ENCODE results near the gene NMNAT2.
"Not testable (repeated sequence)": the region's sequence is repeated elsewhere in the genome, so short reads cannot be mapped to it uniquely, and the experiment has no call there.

NMNAT2 gene

DNA sequence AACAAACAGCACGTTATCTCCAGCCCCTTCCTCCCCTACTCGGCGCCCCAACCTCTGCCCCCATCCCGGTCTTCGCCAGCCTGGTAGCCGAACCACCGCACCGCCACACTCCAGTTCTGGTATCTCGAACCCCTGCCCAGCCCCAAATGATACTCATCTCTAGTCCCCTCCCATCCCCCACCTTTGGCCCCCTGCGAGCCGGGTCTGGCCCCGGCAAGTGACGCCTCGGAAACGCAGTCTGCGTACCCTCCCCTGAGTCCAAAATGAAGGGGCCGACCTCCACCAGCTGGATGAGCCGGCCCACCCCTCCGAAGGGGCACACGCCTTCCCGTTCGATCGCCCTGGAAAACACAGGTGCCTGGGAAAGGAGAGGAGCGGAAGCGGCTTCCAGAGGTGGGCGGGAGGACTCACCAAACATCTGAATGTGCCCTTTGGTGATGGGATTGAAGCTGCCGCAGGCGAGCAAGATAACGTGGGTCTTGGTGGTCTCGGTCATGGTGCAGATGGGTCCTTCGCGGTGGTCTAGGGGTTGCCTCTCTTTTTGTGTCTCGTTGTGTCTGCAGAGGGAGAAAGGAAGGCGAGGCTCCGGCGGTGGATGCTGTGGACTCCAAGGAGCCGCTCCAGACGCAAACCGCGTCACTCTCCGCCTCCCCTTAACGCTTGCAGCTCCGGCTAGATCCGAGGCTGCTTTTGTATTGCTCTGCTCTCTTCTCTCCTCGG, at the start of gene NMNAT2:
Gene NMNAT2, minus strand, starts transcription at position 609 of the 720 bp plus-strand sequence. Its CDS starts 113 bp downstream, at position 496.
- DNase-seq (ENCODE audit: low spot score) = no peak

DNA sequence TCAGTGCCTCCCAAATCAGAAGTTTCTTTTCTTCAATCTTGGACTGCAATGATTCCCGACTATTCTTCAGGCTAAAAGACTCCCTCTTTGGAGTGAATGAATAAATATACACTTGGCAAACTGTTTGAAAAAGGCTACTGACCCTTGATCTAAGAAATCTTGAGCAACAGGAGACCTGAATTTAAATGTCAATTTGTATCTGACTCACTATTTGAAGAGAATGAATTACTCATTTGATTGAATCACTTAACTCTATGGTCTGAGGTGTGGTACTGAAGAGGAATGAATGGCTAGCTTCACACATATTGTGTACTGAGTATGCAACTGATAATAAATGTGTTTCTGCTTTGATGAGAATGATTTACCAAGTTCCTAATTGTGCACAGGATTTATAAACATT, 49.5 kb upstream of the NMNAT2 start:
- DNase-seq (ENCODE audit: low spot score) = no peak

DNA sequence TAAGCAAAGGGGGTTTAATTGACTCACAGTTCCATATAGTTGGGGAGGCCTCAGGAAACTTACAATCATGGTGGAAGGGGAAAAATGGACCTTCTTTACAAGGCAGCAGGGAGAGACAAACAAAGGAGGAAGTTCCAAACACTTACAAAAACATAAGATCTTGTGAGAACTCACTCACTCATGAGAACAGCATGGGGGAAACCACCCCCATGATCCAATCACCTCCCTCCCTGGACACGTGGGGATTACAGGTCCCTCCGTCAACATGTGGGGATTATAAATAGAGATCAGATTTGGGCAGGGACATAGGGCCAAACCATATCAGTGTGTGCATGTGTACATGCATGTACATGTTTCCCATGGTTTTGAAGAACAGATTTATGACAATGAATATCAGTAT, 48.6 kb upstream of the NMNAT2 start:
- no peak for DNase-seq (ENCODE audit: low spot score)

DNA sequence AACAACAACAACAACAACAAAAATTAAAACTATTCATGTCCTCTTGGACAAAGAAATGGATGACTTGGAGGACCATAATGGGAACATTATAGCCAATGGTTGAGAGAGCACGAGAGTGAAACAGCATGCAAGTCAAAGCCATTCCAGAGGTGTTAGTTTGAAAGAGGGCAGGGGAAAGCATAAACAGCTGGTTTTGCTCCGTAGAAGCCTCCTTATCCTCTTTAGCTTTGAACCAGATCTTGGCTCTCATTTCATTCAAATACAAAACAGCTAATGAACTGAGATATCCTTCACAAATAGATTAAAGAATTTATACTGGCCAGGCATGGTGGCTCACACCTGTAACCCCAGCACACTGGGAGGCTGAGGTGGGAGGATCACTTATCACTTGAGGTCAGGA, 45.4 kb upstream of the NMNAT2 start:
- DNase-seq (ENCODE audit: low spot score) = no peak

DNA sequence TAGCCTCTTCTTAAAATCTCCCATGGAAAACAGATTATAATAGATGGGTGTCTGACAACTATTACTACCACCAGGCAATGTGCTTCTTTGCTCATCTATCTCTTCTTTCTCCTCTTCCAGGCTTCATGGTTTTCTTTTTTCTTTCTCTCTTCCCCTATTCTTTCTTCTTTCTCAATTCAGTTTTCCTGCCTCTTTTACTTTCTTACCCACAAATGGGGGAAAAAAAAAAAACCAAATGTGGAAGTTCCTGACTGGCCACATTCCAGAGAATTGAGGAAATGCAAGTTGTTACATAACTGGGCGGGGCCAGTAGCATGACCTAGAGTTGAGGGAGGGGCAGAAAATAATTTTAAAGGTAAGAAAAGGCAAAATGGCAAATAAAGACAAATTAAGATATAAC, 43.2 kb upstream of the NMNAT2 start:
- DNase-seq (ENCODE audit: low spot score) = no peak

DNA sequence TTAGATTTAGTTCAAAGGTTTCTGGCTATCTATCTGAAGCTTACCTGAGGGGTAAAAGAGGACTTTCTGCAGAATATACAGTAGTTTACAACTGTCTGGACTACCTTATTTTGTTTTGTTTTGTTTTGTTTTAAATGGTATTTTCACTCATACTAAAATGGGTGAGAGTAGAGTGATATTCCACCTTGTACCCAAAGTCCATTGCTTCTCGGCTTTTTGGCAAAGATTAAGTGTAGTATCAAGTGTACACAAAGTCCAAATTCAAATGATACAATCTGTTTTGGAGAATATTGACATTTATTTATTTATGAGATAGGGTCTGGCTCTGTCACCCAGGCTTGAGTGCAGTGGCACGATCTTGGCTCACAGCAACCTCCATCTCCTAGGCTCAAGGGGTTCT, 42.4 kb upstream of the NMNAT2 start:
- DNase-seq (ENCODE audit: low spot score) = no peak

DNA sequence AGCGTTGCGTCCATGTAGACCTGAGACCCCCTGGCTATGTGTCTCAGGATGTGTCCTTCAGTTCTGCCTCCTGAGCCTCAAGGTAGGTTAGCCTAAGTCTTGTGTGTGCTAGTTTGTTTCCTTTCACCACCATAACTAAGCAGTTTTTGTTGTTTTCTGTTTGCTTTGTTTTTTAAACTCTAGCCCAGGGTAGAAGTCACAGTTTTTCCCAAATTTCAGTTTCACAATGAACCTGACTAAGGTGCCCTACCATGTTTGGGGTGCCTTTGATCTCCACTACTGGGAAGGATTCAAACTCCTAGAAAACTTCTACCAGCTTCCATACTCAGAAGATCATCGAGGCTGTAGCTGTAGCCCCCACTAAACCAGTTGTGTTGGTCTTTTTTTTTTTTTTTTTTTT, 39.3 kb upstream of the NMNAT2 start:
- DNase-seq (ENCODE audit: low spot score) = no peak

DNA sequence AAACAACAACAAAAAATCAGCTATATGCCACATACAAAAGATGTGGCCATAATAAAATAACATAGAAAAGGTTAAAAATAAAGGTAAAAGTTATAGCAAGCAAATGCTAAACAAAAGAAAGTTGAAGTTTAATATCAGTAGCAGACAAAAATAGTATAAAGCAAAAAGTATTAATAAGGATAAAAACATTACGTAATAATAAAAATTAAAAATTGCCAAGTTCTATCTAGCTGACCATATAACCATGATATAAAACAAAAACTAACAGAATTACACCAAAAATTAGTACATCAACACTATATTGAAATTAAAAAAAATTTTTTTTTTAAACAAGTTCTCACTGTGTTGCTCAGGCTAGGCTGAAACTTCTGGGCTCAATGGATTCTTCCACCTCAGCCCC, 38.6 kb upstream of the NMNAT2 start:
- no peak for DNase-seq (ENCODE audit: low spot score)

DNA sequence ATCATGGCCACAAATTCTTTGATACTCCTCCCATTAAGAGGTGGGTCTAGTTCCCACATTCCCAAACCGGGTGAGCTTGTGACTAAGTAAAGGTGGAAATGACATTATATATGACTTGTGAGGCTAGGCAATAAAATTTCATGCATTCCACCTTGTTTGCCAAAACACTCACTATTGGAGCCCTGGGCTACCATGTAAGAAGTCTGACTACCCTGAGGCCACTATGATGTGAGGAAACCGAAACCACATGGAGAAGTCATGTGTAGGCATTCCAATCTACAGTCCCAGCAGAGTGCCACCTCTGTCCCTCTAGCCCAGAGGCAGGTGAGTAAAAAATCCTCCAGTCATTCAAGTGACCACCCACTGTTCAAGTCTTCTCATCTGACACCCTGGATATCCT, 36.2 kb upstream of the NMNAT2 start:
- DNase-seq (ENCODE audit: low spot score) = no peak

DNA sequence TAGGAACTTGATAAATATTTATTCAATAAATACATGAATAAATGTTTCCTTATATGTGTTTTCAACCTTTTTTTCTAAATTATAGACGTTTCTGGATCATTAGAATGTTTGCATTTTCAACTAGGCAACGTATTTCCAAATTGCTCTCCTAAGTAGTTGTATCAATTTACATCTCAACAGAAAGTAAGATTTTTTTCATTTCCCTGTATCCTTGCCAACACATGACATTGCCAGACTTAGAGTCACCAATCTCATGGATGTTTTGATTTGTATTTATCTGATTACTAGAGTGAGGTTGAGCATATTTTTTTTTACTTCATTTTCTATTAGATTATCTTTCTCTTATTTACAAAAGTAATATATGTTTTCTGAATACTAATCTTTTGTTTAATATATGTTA, 31.9 kb upstream of the NMNAT2 start:
- no peak for DNase-seq (ENCODE audit: low spot score)

DNA sequence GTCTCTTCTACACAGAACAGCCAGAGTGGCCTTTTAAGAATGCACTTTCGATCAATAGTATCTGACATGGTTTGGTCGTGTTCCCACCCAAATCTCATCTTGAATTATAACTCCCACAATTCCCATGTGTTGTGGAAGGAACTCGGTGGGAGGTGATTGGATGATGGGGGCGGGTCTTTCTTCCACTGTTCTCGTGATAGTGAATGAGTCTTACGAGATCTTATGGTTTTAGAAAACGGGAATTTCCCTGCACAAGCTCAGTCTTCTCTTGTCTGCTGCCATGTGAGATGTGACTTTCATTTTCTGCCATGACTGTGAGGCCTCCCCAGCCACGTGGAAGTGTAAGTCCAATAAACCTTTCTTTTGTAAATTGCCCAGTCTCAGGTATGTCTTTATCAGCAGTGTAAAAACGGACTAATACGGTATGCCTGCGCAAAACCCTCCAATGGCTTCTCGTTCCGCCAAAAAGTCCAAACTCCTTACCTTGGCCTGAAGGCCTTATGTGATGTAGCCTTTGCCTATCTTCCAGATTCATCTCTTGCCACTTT, 31.1 kb upstream of the NMNAT2 start:
- DNase-seq (ENCODE audit: low spot score) = no peak

DNA sequence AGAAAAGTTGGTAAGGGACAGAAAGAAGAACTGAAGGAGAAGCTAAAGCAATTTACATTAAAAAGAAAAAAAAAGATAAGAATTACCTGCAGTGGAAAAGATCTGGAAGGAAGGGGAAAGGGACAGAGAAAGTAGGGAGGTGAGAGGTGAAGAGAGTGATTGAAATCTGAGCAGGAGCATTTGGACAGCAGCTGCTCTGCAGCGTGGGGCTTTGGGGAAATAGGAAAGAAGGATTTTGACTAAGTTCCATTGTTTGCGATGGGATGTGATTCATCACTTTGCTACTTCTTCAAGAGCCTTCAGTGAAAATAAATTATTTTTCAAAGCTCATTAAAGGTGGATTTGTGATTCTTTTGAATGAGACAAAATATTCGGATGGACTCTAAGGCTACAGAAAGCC, 26.1 kb upstream of the NMNAT2 start:
- no peak for DNase-seq (ENCODE audit: low spot score)

DNA sequence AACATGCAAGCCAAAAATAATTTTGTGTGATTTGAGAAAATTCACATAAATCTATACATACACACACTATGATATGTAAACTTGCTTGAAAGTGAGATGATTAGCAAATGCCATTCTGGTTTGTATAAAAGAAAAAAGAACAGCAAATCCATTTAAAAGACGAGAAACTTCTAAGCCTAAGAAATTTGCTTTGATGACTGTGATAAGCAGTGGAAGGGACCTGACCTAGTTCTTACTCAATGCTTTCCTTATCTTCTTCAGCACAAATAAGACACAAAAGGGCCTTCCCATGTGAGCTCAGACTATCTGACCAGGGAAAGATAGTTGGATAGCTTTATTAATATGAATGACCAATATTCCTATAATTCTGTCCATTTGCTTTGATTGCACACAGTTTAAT, 25.3 kb upstream of the NMNAT2 start:
- DNase-seq (ENCODE audit: low spot score) = no peak

DNA sequence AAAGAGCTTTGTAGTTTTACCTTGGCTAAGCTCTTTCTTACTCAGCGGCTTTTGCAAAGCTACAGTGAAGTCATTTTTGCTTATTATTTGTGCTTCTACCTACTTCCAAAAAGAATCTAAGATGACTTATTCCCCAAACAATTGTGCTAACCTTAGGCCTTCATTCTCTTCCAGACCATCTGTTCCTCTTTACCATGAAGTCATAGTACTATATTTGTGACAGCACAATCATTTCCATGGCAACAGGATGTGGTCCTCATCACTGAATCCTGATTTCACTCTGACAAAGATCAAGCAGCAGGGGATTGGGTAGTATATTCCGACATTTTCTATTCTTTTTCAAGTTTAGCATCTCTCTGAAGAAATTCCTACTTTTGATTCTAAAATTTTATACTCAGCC, 24.8 kb upstream of the NMNAT2 start:
- no peak for DNase-seq (ENCODE audit: low spot score)

DNA sequence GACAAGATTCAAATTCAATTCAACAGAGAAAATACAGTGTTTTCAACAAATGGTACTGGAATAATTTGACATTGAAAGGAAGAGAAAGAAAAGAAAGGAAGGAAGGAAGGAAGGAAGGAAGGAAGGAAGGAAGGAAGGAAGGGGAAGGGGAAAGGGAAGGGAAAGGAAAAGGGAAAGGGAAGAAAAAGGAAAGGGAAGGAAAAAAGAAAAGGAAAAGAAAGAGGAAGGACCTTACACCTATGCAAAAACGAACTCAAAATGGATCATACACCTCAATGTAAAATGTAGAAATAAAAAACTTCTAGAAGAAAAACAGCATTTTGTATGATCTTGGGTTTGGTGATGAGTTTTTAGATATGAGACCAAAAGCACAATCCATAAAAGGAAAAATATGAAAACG, 19.9 kb upstream of the NMNAT2 start:
- no peak for DNase-seq (ENCODE audit: low spot score)

DNA sequence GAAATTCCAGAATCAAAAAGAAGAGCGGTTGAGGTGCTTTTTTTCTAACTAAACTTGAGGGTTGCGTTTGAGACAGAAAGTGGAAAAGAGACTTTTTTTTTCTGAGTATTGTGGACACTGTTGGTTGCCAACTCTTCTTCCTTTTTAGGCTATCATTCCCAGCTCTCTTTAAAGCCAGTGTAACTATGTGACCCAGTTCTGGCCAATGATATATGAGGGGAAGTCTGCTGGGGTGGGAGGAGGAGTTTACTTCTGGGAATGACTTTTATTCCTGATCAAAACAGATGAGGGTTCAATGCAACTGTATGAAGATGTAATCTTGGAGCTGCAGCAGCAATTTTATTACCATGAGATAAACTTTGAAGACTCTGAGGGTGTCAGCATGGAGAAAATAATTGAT, 17.3 kb upstream of the NMNAT2 start:
- DNase-seq (ENCODE audit: low spot score) = no peak

DNA sequence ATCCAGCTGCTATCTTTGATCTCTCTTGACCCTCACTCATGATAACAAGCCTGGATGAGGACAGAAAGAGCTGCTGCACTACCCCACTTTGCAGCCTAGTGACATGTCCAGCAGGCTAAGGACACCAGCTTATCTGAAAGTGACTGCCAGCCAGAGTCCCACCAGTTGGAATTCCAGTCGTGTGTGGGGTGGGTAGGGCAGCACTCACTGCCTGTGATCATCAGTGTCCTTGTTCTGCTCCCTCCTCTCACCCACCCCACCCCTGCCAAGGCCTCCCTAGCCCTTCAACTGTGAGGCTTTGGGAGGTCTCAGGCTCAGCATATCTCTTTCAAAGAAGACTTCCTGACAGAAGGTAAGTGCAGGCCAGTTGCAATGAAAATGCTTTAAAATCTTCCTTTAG, 15.5 kb upstream of the NMNAT2 start:
- no peak for DNase-seq (ENCODE audit: low spot score)

DNA sequence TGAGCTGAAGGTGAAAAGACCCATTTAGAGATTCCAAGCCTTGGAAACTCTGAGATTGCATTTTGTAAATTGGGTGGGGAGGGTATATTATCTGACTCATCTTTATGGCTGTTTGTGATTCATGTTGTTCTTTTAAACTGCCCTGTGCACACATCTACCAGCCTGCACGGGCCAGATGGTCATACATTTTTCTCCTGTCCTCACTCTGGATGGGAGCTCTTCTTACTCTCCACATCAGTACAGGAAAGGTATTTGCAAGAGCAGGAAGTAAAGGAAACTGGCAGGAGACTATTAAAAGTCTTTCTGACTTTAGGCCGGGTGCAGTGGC, 14.3 kb upstream of the NMNAT2 start:
- no peak for DNase-seq (ENCODE audit: low spot score)

DNA sequence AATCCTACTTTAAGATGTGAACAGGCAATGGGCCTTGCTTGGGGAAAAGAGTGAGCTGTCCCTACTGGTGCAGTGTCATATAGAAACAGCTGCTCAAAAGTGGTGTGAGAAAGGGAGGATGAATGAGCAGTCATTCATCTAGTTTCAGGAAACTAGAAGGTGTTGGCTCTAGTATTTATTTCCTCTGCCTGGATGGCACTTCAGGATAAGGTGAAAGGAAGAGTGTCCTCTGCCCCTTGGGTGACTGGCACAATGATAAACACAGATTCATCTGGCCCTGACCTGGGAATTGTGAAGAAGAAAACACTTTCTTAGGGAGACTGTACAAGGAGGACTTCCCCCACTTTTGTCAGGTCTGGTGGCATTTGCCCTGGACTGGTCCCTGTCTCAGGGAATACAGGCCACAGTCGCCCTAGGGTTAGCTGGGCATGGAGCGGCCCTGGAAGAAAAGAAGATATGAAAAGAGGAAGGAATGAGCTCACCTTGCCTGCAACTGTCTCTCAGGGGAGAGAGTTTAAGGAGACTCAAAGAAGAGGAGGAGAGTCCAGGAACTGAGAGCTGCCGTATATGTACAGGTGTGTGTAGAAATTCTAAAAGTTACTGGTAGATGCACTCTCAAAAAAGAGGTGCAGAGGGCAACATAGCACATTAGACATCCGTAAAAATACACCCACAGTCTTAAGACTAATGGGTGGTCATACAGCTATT, 13.8 kb upstream of the NMNAT2 start:
- DNase-seq (ENCODE audit: low spot score) = no peak

DNA sequence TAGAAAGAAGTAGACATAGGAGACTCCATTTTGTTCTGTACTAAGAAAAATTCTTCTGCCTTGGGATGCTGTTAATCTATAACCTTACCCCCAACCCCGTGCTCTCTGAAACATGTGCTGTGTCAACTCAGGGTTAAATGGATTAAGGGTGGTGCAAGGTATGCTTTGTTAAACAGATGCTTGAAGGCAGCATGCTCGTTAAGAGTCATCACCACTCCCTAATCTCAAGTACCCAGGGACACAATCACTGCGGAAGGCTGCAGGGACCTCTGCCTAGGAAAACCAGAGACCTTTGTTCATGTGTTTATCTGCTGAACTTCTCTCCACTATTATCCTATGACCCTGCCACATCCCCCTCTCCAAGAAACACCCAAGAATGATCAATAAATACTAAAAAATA, 9.4 kb upstream of the NMNAT2 start:
- DNase-seq (ENCODE audit: low spot score) = not testable (repeated sequence)

DNA sequence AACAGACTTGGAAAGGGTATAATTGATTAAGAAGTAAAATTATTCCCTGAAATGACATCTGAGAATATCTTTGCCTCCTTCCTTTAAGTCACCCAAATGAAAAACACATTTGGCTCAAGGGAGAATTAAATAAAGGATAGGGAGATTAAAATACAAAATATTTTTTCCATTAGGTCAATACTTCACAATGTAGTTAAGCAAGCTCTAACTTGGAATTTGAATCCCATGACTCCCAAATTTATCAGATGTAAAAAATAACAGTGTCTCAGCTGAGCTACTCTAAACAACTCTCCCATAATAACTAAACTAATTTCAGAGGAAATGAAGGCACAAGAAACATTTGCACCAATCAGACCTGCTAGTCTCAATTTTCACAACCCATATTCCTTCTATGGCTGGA, 6.5 kb upstream of the NMNAT2 start:
- no peak for DNase-seq (ENCODE audit: low spot score)

DNA sequence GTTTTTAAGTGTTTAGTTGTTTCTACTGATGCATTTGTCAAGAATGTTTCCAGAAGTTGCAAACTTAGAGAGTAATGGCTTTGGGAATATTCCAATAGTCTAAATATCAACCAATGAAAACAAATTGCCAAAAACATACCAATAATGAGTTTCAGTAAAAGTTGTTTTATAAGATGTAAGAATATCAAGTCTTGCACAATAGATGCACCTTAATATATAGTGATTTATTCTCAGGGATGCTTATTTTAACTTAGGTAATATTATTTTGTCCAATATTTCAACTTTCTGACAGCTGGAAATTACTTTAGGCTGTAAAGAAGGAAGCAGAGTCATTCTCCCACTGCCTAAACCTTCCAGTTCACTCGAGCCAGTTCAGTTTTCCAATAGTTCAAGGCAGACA, 5.4 kb upstream of the NMNAT2 start:
- no peak for DNase-seq (ENCODE audit: low spot score)

DNA sequence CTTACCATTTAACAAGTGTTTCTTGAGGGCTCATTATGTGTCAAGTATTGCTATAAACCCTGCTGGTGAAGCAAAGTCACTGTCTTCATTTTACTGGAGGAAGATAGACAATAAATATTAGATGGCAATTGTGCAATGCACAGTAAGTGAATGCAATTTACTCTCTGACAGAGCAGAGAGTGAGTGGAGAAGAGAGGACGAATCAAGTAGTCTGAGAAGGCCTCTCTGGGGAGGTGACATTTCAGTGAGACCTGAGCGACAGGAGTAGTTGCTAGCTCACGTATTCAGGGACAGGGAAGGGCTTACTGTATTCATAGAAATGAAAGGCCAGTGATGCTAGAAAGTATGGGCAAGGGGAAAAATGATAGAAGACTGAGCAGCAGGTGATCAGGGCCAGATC, 1.2 kb upstream of the NMNAT2 start:
- DNase-seq (ENCODE audit: low spot score) = no peak

DNA sequence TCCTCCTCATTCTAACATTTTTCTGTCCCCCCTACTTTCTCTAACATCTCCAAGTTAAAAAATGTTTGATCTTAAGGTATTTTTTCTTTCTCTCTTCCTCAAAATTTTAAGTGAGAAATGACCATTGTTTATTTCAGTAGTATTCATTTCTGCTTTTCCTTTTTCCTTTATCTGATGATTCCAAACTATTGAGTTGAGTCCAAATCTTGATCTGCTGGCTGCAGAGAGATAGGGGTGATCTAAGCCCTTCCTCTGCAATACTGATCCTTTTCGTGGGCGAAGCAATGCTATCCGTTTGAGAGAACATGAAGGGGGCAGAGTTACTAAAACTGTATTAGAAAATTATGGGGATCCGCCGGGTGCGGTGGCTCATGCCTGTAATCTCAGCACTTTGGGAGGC, 516 bp upstream of the NMNAT2 start:
- DNase-seq (ENCODE audit: low spot score) = no peak

Measured in HuH-7.5 (cell line).